SK-N-MC (cell line): Measurements from ENCODE around the gene PDE6H.

Experiments used
- EZH2 ChIP-seq: fragments of 200-600 bp; sonication (generic); IDR thresholded peaks from one replicate; pipeline ENCODE4 v1.6.1; 2017; ENCODE audit warnings: antibody characterized with exemption
- POLR2AphosphoS5 ChIP-seq: IDR thresholded peaks from 2 replicates; pipeline ENCODE4 v1.6.1; 2012; ENCODE audit warnings: mild to moderate bottlenecking, low read depth, low read length, borderline replicate concordance

DNA sequence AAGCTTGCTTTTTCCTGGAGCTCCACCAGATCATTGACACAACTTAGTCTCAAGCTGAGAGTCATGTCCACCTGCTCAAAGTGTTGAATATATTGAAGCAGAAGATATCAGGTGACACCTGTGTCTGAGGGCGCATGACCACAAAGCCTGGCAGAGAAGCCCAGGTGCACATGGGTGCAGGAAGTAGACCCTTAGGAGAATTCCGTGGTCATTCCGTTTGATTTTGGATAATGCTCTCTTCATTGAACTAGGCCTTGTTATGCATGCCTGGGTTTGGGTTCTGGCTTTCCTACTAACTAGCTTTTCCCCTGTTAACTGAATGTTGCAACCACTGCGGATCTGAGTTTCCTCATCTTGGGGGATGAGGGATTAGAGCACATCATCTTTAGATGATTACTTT lies 18.6 kb upstream of the PDE6H start:
- TF ChIP-seq EZH2 (no peak), POLR2AphosphoS5 (no peak)
